Endothelial cell of umbilical vein (primary cell): ENCODE measurements around the gene KIF6. TPM values are rescaled to one million over a fixed set of nuclear protein-coding genes. Genes with fewer than 3 reads are reported as not detected.

Source experiments
- BruUV-seq: library from RNA; stranded (reverse); fragments of 400-500 nt; replicated peaks from 2 replicates; lab custom pipeline; 2021; lab: Mats Ljungman, UMichigan
- CTCF ChIA-PET: fragments of 300-600, 350-600 bp; sonication (Branson Sonifier 250); formaldehyde crosslinking; loops from one replicate; lab custom pipeline; 2021; ENCODE audit warnings: antibody characterized with exemption, inconsistent platforms; lab: Charles Lee
- POLR2A ChIA-PET: fragments of 300-600, 350-600 bp; sonication (Branson Sonifier 250); formaldehyde crosslinking; loops from one replicate; lab custom pipeline; 2021; ENCODE audit warnings: antibody characterized with exemption, inconsistent platforms; lab: Charles Lee
- DNase-seq: peaks from one replicate; pipeline ENCODE4 v3.0.0-alpha.2; 2011; ENCODE audit warnings: low read depth, low spot score
- FAIRE-seq: peaks from 2 replicates; lab custom pipeline; 2011; peaks lifted over from hg19 to GRCh38; lab: Jason Lieb, UNC
- H2AFZ ChIP-seq: 2 replicates; pipeline ENCODE4 v1.6.0; 2012; ENCODE audit warnings: low read depth, low read length, control low read depth, inconsistent platforms
- H3K27ac ChIP-seq: 2 replicates; pipeline ENCODE4 v1.5.1; 2011; ENCODE audit warnings: low read depth, mild to moderate bottlenecking, control low read depth, low read length, moderate library complexity; ENCODE audit not compliant: insufficient read depth
- H3K27me3 ChIP-seq, 2 experiments: 2 replicates each; pipeline versions ENCODE4 v1.6.0 to v1.6.1; 2011; ENCODE audit warnings: low read length in 2 of 2, mixed read lengths in 1 of 2; ENCODE audit not compliant: control insufficient read depth in 2 of 2, insufficient read depth in 2 of 2
- H3K36me3 ChIP-seq, 2 experiments: 2 replicates in 1 of 2; 3 replicates in 1 of 2; pipeline ENCODE4 v1.5.1; 2011; ENCODE audit warnings: low read length in 2 of 2, mild to moderate bottlenecking in 1 of 2, moderate library complexity in 1 of 2; ENCODE audit not compliant: control insufficient read depth in 2 of 2, insufficient read depth in 2 of 2; ENCODE audit errors: extremely low read depth in 1 of 2
- H3K4me1 ChIP-seq: 3 replicates; pipeline ENCODE4 v1.5.1; 2011; ENCODE audit warnings: mild to moderate bottlenecking, low read length; ENCODE audit not compliant: control insufficient read depth, insufficient read depth; ENCODE audit errors: extremely low read depth
- H3K4me2 ChIP-seq: 2 replicates; pipeline ENCODE4 v1.6.1; 2011; ENCODE audit warnings: low read length, control low read depth, mixed read lengths; ENCODE audit not compliant: insufficient read depth
- H3K4me3 ChIP-seq, 3 experiments: fragments of 200-600 bp in 1 of 3; sonication (generic), shearing (Covaris generic) in 1 of 3; replicated peaks in 1 of 3; 2 replicates each; pipeline ENCODE4 v1.5.1; 2011 to 2016; ENCODE audit warnings: control low read depth in 3 of 3, low read length in 3 of 3, mild to moderate bottlenecking in 2 of 3, inconsistent platforms in 1 of 3, low read depth in 1 of 3, moderate library complexity in 1 of 3; ENCODE audit not compliant: insufficient read depth in 1 of 3
- H3K79me2 ChIP-seq: 2 replicates; pipeline ENCODE4 v1.6.0; 2012; ENCODE audit warnings: low read length, inconsistent platforms; ENCODE audit not compliant: control insufficient read depth, insufficient read depth
- H3K9ac ChIP-seq: replicated peaks from 2 replicates; pipeline ENCODE3; 2011; ENCODE audit warnings: low read length, control low read depth; ENCODE audit not compliant: insufficient read depth; ENCODE audit errors: extremely low read depth
- H3K9me1 ChIP-seq: replicated peaks from 3 replicates; pipeline ENCODE4 v1.6.0; 2011; ENCODE audit warnings: mild to moderate bottlenecking, low read length; ENCODE audit not compliant: control insufficient read depth, insufficient read depth; ENCODE audit errors: extremely low read depth
- H3K9me3 ChIP-seq: replicated peaks from 2 replicates; pipeline ENCODE4 v1.5.1; 2012; ENCODE audit warnings: low read length, inconsistent platforms; ENCODE audit not compliant: control insufficient read depth, insufficient read depth
- H4K20me1 ChIP-seq: replicated peaks from 2 replicates; pipeline ENCODE3; 2011; ENCODE audit warnings: mild to moderate bottlenecking, low read length; ENCODE audit not compliant: control insufficient read depth, insufficient read depth; ENCODE audit errors: extremely low read depth
- CTCF ChIP-seq, 2 donors: IDR thresholded peaks; 1 replicate in 1 of 2; 2 replicates in 1 of 2; pipeline ENCODE4 v1.5.1; 2011; ENCODE audit warnings: low read length in 2 of 2, mild to moderate bottlenecking in 2 of 2, moderate library complexity in 2 of 2, control low read depth in 1 of 2, inconsistent platforms in 1 of 2, low read depth in 1 of 2; ENCODE audit not compliant: insufficient read depth in 1 of 2; ENCODE audit errors: extremely low read depth in 1 of 2
- EZH2 ChIP-seq: IDR thresholded peaks from 2 replicates; pipeline ENCODE4 v1.6.1; 2012; ENCODE audit warnings: borderline replicate concordance, low read depth, mild to moderate bottlenecking, moderate library complexity, low read length, inconsistent platforms; ENCODE audit not compliant: severe bottlenecking
- FOS ChIP-seq: IDR thresholded peaks from 2 replicates; pipeline ENCODE4 v1.6.1; 2011; ENCODE audit warnings: mild to moderate bottlenecking, low read length, moderate library complexity, borderline replicate concordance; ENCODE audit not compliant: insufficient read depth
- GATA2 ChIP-seq: IDR thresholded peaks from 2 replicates; pipeline ENCODE4 v1.7.0; 2011; ENCODE audit warnings: low read depth, mild to moderate bottlenecking, moderate library complexity, mixed read lengths, low read length; ENCODE audit not compliant: insufficient read length, insufficient read depth
- JUN ChIP-seq: IDR thresholded peaks from 2 replicates; pipeline ENCODE4 v1.6.1; 2011; ENCODE audit warnings: borderline replicate concordance, low read depth; ENCODE audit not compliant: insufficient read length, insufficient read depth
- MAX ChIP-seq: IDR thresholded peaks from 2 replicates; pipeline ENCODE4 v1.6.1; 2011; ENCODE audit not compliant: insufficient read depth, insufficient read length
- MYC ChIP-seq: IDR thresholded peaks from one replicate; pipeline ENCODE4 v1.6.1; 2011; ENCODE audit warnings: mild to moderate bottlenecking, low read depth, low read length
- POLR2A ChIP-seq: IDR thresholded peaks from 2 replicates; pipeline ENCODE4 v1.6.1; 2012; ENCODE audit warnings: low read depth, mild to moderate bottlenecking, control low read depth, low read length
- POLR2AphosphoS5 ChIP-seq: IDR thresholded peaks from 2 replicates; pipeline ENCODE4 v1.6.1; 2012; ENCODE audit warnings: low read depth, mild to moderate bottlenecking, control low read depth, low read length, moderate library complexity; ENCODE audit not compliant: insufficient read depth
- dilution Hi-C: fragments of 300-500 bp; cut with MboI; formaldehyde crosslinking; loops from one replicate; pipeline ENCODE4 v1.15.0; 2019; ENCODE audit warnings: low sequenced_read_pairs; ENCODE audit not compliant: extremely low pct_ligation_motif_present
- intact Hi-C: fragments of 100-400 bp; cut with micrococcal nuclease; formaldehyde crosslinking; loops from one replicate; pipeline ENCODE4 v1.10.0; 2022
- polyA plus RNA-seq, 4 experiments: library from polyadenylated mRNA; depleted of rRNA in 3 of 4; stranded (reverse) in 3 of 4; unstranded in 1 of 4; fragments of >200 nt; gene quantifications; 2 replicates each; pipeline versions ENCODE4 v1.2.1 to v1.2.3, GENCODE V29; 2011 to 2012; ENCODE audit warnings: missing spikeins in 1 of 4
- total RNA-seq: library from RNA; stranded (reverse); gene quantifications from 2 replicates; pipeline ENCODE4 v1.2.3, GENCODE V29; 2021

Gene KIF6
- total and polyA plus RNA-seq, 2 donors (not counting 3 experiments of a cell fraction or from before 2014, with no cell fraction given) = not detected

- intact Hi-C loops = loop anchor here (10.0 kb wide), 1 partner anchor 515 kb away; the partner anchor contains the start of gene MOCS1
Measured at GRCh38 chr6:39419607-39420006, 305.6 kb downstream of the KIF6 start.

GRCh38 chr6:39417440-39417839 lies 307.8 kb downstream of the KIF6 start:
- DNase-seq = no peak
- Histone ChIP-seq H3K79me2 (no peaks in the 10 kb centered on the region), H3K27me3 (peaks cover 0 to 3% of the 10 kb centered on the region in 2 experiments), H4K20me1 (no peaks in the 10 kb centered on the region), H3K4me1 (no peaks in the 10 kb centered on the region), H3K9me3 (no peaks in the 10 kb centered on the region), H3K4me3 (no peak overlapping the region), H3K9ac (no peak overlapping the region), H3K36me3 (no peaks in the 10 kb centered on the region), H2AFZ (no peak overlapping the region), H3K9me1 (no peaks in the 10 kb centered on the region), H3K27ac (no peak overlapping the region), H3K4me2 (no peak overlapping the region)
- TF ChIP-seq MYC (no peak), GATA2 (no peak), POLR2A (no peak), EZH2 (no peak), POLR2AphosphoS5 (no peak), CTCF (IDR thresholded peaks at IDR 0.05; ENCODE audit: extremely low read depth in 1 of 2, insufficient read depth in 1 of 2, low read depth in 1 of 2, low read length in 2 of 2) (no peak), FOS (no peak), JUN (no peak), MAX (no peak)
- no TSS peak for BruUV-seq
- dilution Hi-C loops = no loop called here
- no peak for FAIRE-seq
- POLR2A ChIA-PET = no interaction called here
- intact Hi-C loops = no loop called here
- CTCF ChIA-PET = no interaction called here

More at GRCh38 chr6:39419607-39420006, 305.6 kb downstream of the KIF6 start:
- no peaks in the 10 kb centered on the region for H3K36me3 ChIP-seq
- BruUV-seq = no TSS peak
- H3K4me3 ChIP-seq = no peak overlapping the region
- H3K27ac ChIP-seq = no peak overlapping the region
- H3K4me1 ChIP-seq = no peaks in the 10 kb centered on the region
- H4K20me1 ChIP-seq = no peaks in the 10 kb centered on the region
- no peaks in the 10 kb centered on the region for H3K9me1 ChIP-seq
- FAIRE-seq (no peak), DNase-seq (no peak)
- H2AFZ ChIP-seq = no peak overlapping the region
- H3K9me3 ChIP-seq = no peaks in the 10 kb centered on the region
- TF ChIP-seq EZH2 = no peak
- no peak for TF ChIP-seq FOS
- TF ChIP-seq MYC = no peak
- no peak for TF ChIP-seq JUN
- no peak for TF ChIP-seq MAX
- TF ChIP-seq GATA2 = no peak
- no peaks in the 10 kb centered on the region for H3K79me2 ChIP-seq
- H3K9ac ChIP-seq = no peak overlapping the region
- dilution Hi-C loops = no loop called here
- POLR2A ChIA-PET = no interaction called here
- no peak overlapping the region for H3K4me2 ChIP-seq
- CTCF ChIA-PET = interaction anchor here (0.7 kb wide), 1 partner anchor 561 kb away, joined by 4 read pairs; no protein-coding TSS in a partner anchor
- H3K27me3 ChIP-seq = peaks cover 0 to 3% of the 10 kb centered on the region in 2 experiments
